ENCODE data around the gene PRPF40A.
"Not testable (repeated sequence)": the region's sequence is repeated elsewhere in the genome, so short reads cannot be mapped to it uniquely, and the experiment has no call there.

Gene PRPF40A

GRCh38 chr2:152717228-152718075 is at the start of gene PRPF40A:
Gene PRPF40A, minus strand, starts transcription at chr2:152717461. Its CDS starts 22 bp downstream, at chr2:152717439.
- DNase-seq: peak; percentile 98

GRCh38 chr2:152766928-152767327 is 49.7 kb upstream of the PRPF40A start:
- DNase-seq: no peak

- no peak for DNase-seq
These were observed 46.4 kb upstream of the PRPF40A start for GRCh38 chr2:152763651-152764050.

- DNase-seq: not testable (repeated sequence)
These were observed 45.9 kb upstream of the PRPF40A start for GRCh38 chr2:152763208-152763607.

- no peak for DNase-seq
These were observed 44.9 kb upstream of the PRPF40A start for GRCh38 chr2:152762202-152762601.

GRCh38 chr2:152761214-152761613 is 44.0 kb upstream of the PRPF40A start:
- no peak for DNase-seq

GRCh38 chr2:152759290-152760072 is 42.2 kb upstream of the PRPF40A start:
- DNase-seq: no peak

- no peak for DNase-seq
These were observed 37.8 kb upstream of the PRPF40A start for GRCh38 chr2:152755029-152755428.

- DNase-seq: not testable (repeated sequence)
These were observed 30.5 kb upstream of the PRPF40A start for GRCh38 chr2:152747751-152748150.

- DNase-seq: no peak
These were observed 25.7 kb upstream of the PRPF40A start for GRCh38 chr2:152743002-152743401.

GRCh38 chr2:152740743-152741328 is 23.6 kb upstream of the PRPF40A start:
- no peak for DNase-seq

GRCh38 chr2:152739705-152740104 is 22.4 kb upstream of the PRPF40A start:
- DNase-seq: not testable (repeated sequence)

- no peak for DNase-seq
These were observed 21.2 kb upstream of the PRPF40A start for GRCh38 chr2:152738438-152738837.

GRCh38 chr2:152737509-152737908 is 20.2 kb upstream of the PRPF40A start:
- not testable (repeated sequence) for DNase-seq

GRCh38 chr2:152730591-152731333 is 13.5 kb upstream of the PRPF40A start:
- DNase-seq: no peak

- DNase-seq: no peak
These were observed 12.6 kb upstream of the PRPF40A start for GRCh38 chr2:152729844-152730243.

GRCh38 chr2:152723918-152724317 is 6.7 kb upstream of the PRPF40A start:
- DNase-seq: no peak

GRCh38 chr2:152722639-152723038 is 5.4 kb upstream of the PRPF40A start:
- not testable (repeated sequence) for DNase-seq

GRCh38 chr2:152720794-152721193 is 3.5 kb upstream of the PRPF40A start:
- DNase-seq: no peak

GRCh38 chr2:152718909-152719645 is 1.8 kb upstream of the PRPF40A start:
- DNase-seq: no peak

GRCh38 chr2:152718076-152718908 is 1.0 kb upstream of the PRPF40A start, which contains the start of gene ARL6IP6:
Gene ARL6IP6, plus strand, starts transcription at chr2:152718620. Its CDS starts 5 bp downstream, at chr2:152718625.
- DNase-seq: peak; percentile 95 to 96

Data from activated T-cell treated with anti-CD3 and anti-CD28 coated beads, Interleukin-2, amount 50 U/mL, for 48 hours (primary cell).